Spleen (tissue), 7 donors: ENCODE measurements around the gene CUL1.

Source experiments
- POLR2A ChIP-seq, 3 donors: fragments of 450-650 bp; IDR thresholded peaks; one replicate each; pipeline ENCODE4 v1.5.1; 2017; ENCODE audit warnings: antibody characterized with exemption in 3 of 3, mild to moderate bottlenecking in 1 of 3
- POLR2AphosphoS5 ChIP-seq, 3 donors: sonication (generic); formaldehyde crosslinking; IDR thresholded peaks; one replicate each; pipeline ENCODE4 v1.5.1; 2017; ENCODE audit warnings: antibody characterized with exemption in 3 of 3
- TF ChIP-seq, protein P1 (sequence below), 11 experiments: fragments of 200-600 bp in 7 of 11; fragments of 450-650 bp in 4 of 11; sonication (generic) in 4 of 11; IDR thresholded peaks in 8 of 11; conservative IDR thresholded peaks in 3 of 11; 1 replicate in 7 of 11; 2 replicates in 4 of 11; pipeline versions ENCODE4 v1.4.0 to v1.8.0; 2016 to 2021; ENCODE audit warnings: antibody characterized with exemption in 11 of 11, inconsistent platforms in 4 of 11, mild to moderate bottlenecking in 1 of 11
- donor health status: DM: no; HTN: no; CAD: no; lungs with moderate emphysema.
- donor health status: DM: no; HTN: no; CAD: no.
- donor health status: DM: no; HTN: no; CAD: no.

DNA sequence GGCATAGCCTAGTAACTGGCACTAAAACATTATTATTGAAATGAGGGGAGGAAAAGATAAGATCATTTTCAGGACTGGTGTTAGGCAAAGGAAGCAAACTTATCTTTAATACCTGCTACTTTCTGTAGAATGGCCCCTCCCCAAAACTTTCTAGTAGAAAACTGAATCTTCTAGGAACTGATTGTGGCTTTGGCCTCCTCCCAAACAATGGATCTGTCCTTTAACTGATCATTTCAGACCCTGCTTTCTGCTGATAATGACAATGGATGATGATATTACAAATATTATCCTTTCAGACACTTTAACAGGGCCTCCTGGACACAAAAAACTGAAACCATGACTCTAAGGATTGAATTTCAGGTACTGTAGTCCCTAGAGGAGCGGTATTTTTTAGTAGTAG lies 130.3 kb downstream of the CUL1 start:
- TF ChIP-seq, protein P1, sequence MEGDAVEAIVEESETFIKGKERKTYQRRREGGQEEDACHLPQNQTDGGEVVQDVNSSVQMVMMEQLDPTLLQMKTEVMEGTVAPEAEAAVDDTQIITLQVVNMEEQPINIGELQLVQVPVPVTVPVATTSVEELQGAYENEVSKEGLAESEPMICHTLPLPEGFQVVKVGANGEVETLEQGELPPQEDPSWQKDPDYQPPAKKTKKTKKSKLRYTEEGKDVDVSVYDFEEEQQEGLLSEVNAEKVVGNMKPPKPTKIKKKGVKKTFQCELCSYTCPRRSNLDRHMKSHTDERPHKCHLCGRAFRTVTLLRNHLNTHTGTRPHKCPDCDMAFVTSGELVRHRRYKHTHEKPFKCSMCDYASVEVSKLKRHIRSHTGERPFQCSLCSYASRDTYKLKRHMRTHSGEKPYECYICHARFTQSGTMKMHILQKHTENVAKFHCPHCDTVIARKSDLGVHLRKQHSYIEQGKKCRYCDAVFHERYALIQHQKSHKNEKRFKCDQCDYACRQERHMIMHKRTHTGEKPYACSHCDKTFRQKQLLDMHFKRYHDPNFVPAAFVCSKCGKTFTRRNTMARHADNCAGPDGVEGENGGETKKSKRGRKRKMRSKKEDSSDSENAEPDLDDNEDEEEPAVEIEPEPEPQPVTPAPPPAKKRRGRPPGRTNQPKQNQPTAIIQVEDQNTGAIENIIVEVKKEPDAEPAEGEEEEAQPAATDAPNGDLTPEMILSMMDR (IDR thresholded peaks at IDR 0.05 in 8 of 11, conservative IDR thresholded peaks at IDR 0.05 in 3 of 11): no peak
- TF ChIP-seq POLR2A (IDR thresholded peaks at IDR 0.05) (no peak), POLR2AphosphoS5 (IDR thresholded peaks at IDR 0.05) (no peak)
